ENCODE measurements around the gene RASA3. TPM values are rescaled to one million over a fixed set of nuclear protein-coding genes. Genes with fewer than 3 reads are reported as not detected.
A peak's percentile ranks its signal among the peaks of the same experiment; 100 is the strongest.

Gene RASA3
- total and polyA plus RNA-seq, 10 of the 15 experiments (the other 5 are each of a cell fraction or from before 2014, with no cell fraction given) = 0.79 to 33.9 (median 17.6) TPM

DNA sequence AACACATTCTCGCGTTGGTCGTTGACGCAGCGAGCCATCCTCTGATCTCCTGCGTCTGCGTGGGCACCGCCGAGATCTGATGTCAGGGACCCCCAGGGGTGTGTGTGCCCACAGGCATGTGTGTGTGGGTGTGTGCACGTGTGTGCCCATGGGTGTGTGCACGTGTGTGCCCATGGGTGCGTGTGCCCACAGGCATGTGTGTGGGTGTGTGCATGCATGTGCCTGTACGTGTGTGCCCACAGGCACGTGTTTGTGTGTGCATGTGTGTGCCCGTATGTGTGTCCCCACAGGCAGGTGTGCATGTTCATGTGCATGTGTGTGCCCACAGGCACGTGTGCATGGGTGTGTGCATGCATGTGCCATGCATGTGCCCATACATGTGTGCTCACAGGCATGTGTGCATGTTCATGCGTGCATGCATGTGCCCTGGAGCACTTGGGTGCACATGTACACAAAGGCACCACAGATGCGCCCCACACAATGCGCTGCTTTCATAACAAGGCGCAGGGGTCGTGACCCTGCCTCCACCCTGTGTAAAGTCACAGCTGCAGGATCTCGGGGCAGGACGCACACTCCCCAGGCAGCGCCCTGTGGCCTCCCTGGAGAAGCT is 77.5 kb downstream of the RASA3 start:
- CTCF ChIA-PET = no interaction called here
- no TSS peak for BruUV-seq (replicated peaks)
- TF ChIP-seq POLR2A (IDR thresholded peaks at IDR 0.05; ENCODE audit: low read depth, low read length) (peak; percentile 51), BACH1 (IDR thresholded peaks at IDR 0.05; ENCODE audit: borderline replicate concordance) (no peak)
- Histone ChIP-seq H3K4me1 (ENCODE audit: control insufficient read depth, insufficient read depth, low read length) (peaks cover 13% of the 10 kb centered on the region), H3K4me2 (ENCODE audit: control insufficient read depth, insufficient read depth) (no peak overlapping the region), H3K27ac (ENCODE audit: control insufficient read depth, insufficient read depth) (no peak overlapping the region), H4K20me1 (ENCODE audit: control insufficient read depth, insufficient read depth) (no peaks in the 10 kb centered on the region), H3K4me3 (no peak overlapping the region), H3K36me3 (ENCODE audit: control insufficient read depth in 2 of 2, insufficient read depth in 2 of 2, low read length in 1 of 2) (peaks cover 8 to 22% of the 10 kb centered on the region in 2 experiments), H2AFZ (ENCODE audit: control insufficient read depth, low read depth, low read length) (no peak overlapping the region), H3K9me3 (replicated peaks; ENCODE audit: control insufficient read depth, insufficient read depth, low read length) (no peaks in the 10 kb centered on the region), H3K27me3 (replicated peaks in 1 of 2; ENCODE audit: control insufficient read depth in 2 of 2, insufficient read depth in 2 of 2, low read length in 1 of 2) (no peaks in the 10 kb centered on the region), H3K79me2 (ENCODE audit: control insufficient read depth, insufficient read depth, low read length) (no peaks in the 10 kb centered on the region), H3K9ac (ENCODE audit: control insufficient read depth, insufficient read depth, low read length) (no peak overlapping the region)
- intact Hi-C loops (cut with micrococcal nuclease; ENCODE audit: unreplicated experiment) = no loop called here
- RAD21 ChIA-PET (ENCODE audit: unreplicated experiment) = no interaction called here
- DNase-seq (ENCODE audit: low read depth, low spot score) = no peak
- in situ Hi-C loops (cut with MboI) = no loop called here
- 98% methylated on average over 24 of the region's 24 CpGs for WGBS (ENCODE audit: insufficient coverage, insufficient replicate concordance, low lambda C conversion rate, missing lambda C conversion rate)
- no peak for ATAC-seq
- SMC1A ChIA-PET (ENCODE audit: uncharacterized antibody, unreplicated experiment) = no interaction called here
- POLR2A ChIA-PET = no interaction called here
- no peak for FAIRE-seq

DNA sequence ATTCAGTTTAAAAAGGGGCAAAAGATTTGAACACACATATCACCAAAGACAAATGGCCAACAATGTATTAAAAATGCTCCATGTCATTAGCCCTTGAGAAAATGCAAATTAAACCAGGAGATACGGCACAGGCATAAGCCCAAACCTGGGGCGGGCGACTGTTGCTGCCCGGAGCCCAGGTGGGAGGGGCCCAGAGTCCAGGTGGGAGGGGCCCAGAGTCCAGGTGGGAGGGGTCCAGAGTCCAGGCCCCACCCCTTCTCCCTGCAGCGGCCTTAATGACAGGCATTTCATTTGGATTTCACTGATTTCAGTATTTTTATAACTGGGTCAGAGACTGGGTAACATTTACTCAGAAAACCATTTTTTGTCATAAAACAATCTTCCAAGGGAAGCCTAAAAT is 78.2 kb downstream of the RASA3 start:
- Histone ChIP-seq H3K79me2 (ENCODE audit: control insufficient read depth, insufficient read depth, low read length) (no peaks in the 10 kb centered on the region), H3K36me3 (ENCODE audit: control insufficient read depth in 2 of 2, insufficient read depth in 2 of 2, low read length in 1 of 2) (peaks cover 8 to 21% of the 10 kb centered on the region in 2 experiments), H3K4me3 (no peak overlapping the region), H3K9ac (ENCODE audit: control insufficient read depth, insufficient read depth, low read length) (no peak overlapping the region), H3K4me1 (ENCODE audit: control insufficient read depth, insufficient read depth, low read length) (peaks cover 11% of the 10 kb centered on the region), H3K9me3 (replicated peaks; ENCODE audit: control insufficient read depth, insufficient read depth, low read length) (no peaks in the 10 kb centered on the region), H3K4me2 (ENCODE audit: control insufficient read depth, insufficient read depth) (no peak overlapping the region), H3K27me3 (replicated peaks in 1 of 2; ENCODE audit: control insufficient read depth in 2 of 2, insufficient read depth in 2 of 2, low read length in 1 of 2) (no peaks in the 10 kb centered on the region), H2AFZ (ENCODE audit: control insufficient read depth, low read depth, low read length) (no peak overlapping the region), H3K27ac (ENCODE audit: control insufficient read depth, insufficient read depth) (no peak overlapping the region), H4K20me1 (ENCODE audit: control insufficient read depth, insufficient read depth) (no peaks in the 10 kb centered on the region)
- peak; percentile 42; the same call in 2 of the 3 replicates for ATAC-seq
- no peak for DNase-seq (ENCODE audit: low read depth, low spot score)
- FAIRE-seq = no peak
- RAD21 ChIA-PET (ENCODE audit: unreplicated experiment) = no interaction called here
- SMC1A ChIA-PET (ENCODE audit: uncharacterized antibody, unreplicated experiment) = no interaction called here
- in situ Hi-C loops (cut with MboI) (no loop called here), intact Hi-C loops (cut with micrococcal nuclease; ENCODE audit: unreplicated experiment) (no loop called here)
- POLR2A ChIA-PET = no interaction called here
- WGBS (ENCODE audit: insufficient coverage, insufficient replicate concordance, low lambda C conversion rate, missing lambda C conversion rate) = 82% methylated on average over 5 of the region's 5 CpGs
- no TSS peak for BruUV-seq (replicated peaks)
- CTCF ChIA-PET = no interaction called here
- TF ChIP-seq, protein P1, sequence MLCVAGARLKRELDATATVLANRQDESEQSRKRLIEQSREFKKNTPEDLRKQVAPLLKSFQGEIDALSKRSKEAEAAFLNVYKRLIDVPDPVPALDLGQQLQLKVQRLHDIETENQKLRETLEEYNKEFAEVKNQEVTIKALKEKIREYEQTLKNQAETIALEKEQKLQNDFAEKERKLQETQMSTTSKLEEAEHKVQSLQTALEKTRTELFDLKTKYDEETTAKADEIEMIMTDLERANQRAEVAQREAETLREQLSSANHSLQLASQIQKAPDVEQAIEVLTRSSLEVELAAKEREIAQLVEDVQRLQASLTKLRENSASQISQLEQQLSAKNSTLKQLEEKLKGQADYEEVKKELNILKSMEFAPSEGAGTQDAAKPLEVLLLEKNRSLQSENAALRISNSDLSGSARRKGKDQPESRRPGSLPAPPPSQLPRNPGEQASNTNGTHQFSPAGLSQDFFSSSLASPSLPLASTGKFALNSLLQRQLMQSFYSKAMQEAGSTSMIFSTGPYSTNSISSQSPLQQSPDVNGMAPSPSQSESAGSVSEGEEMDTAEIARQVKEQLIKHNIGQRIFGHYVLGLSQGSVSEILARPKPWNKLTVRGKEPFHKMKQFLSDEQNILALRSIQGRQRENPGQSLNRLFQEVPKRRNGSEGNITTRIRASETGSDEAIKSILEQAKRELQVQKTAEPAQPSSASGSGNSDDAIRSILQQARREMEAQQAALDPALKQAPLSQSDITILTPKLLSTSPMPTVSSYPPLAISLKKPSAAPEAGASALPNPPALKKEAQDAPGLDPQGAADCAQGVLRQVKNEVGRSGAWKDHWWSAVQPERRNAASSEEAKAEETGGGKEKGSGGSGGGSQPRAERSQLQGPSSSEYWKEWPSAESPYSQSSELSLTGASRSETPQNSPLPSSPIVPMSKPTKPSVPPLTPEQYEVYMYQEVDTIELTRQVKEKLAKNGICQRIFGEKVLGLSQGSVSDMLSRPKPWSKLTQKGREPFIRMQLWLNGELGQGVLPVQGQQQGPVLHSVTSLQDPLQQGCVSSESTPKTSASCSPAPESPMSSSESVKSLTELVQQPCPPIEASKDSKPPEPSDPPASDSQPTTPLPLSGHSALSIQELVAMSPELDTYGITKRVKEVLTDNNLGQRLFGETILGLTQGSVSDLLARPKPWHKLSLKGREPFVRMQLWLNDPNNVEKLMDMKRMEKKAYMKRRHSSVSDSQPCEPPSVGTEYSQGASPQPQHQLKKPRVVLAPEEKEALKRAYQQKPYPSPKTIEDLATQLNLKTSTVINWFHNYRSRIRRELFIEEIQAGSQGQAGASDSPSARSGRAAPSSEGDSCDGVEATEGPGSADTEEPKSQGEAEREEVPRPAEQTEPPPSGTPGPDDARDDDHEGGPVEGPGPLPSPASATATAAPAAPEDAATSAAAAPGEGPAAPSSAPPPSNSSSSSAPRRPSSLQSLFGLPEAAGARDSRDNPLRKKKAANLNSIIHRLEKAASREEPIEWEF (IDR thresholded peaks at IDR 0.05; ENCODE audit: insufficient replicate concordance, low read depth, low read length) = no peak
- no peak for TF ChIP-seq ATF7 (IDR thresholded peaks at IDR 0.05; ENCODE audit: low read depth)
- no peak for TF ChIP-seq FOS (IDR thresholded peaks at IDR 0.05; ENCODE audit: borderline replicate concordance, extremely low read depth, insufficient read length)
- TF ChIP-seq CREM (IDR thresholded peaks at IDR 0.05; ENCODE audit: low read depth) = no peak
- TF ChIP-seq RCOR1 (conservative IDR thresholded peaks at IDR 0.05; ENCODE audit: low read depth, low read length) = no peak
- TF ChIP-seq HCFC1 (IDR thresholded peaks at IDR 0.05; ENCODE audit: low read length) = no peak
- TF ChIP-seq, protein P2, sequence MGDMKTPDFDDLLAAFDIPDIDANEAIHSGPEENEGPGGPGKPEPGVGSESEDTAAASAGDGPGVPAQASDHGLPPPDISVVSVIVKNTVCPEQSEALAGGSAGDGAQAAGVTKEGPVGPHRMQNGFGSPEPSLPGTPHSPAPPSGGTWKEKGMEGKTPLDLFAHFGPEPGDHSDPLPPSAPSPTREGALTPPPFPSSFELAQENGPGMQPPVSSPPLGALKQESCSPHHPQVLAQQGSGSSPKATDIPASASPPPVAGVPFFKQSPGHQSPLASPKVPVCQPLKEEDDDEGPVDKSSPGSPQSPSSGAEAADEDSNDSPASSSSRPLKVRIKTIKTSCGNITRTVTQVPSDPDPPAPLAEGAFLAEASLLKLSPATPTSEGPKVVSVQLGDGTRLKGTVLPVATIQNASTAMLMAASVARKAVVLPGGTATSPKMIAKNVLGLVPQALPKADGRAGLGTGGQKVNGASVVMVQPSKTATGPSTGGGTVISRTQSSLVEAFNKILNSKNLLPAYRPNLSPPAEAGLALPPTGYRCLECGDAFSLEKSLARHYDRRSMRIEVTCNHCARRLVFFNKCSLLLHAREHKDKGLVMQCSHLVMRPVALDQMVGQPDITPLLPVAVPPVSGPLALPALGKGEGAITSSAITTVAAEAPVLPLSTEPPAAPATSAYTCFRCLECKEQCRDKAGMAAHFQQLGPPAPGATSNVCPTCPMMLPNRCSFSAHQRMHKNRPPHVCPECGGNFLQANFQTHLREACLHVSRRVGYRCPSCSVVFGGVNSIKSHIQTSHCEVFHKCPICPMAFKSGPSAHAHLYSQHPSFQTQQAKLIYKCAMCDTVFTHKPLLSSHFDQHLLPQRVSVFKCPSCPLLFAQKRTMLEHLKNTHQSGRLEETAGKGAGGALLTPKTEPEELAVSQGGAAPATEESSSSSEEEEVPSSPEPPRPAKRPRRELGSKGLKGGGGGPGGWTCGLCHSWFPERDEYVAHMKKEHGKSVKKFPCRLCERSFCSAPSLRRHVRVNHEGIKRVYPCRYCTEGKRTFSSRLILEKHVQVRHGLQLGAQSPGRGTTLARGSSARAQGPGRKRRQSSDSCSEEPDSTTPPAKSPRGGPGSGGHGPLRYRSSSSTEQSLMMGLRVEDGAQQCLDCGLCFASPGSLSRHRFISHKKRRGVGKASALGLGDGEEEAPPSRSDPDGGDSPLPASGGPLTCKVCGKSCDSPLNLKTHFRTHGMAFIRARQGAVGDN (IDR thresholded peaks at IDR 0.05) = no peak

Measured in GM12878 (cell line).